ENCODE data around the gene TRAF3IP1. TPM values are rescaled to one million over a fixed set of nuclear protein-coding genes. Genes with fewer than 3 reads are reported as not detected.
A peak's percentile ranks its signal among the peaks of the same experiment; 100 is the strongest.

Gene TRAF3IP1
- total and polyA plus RNA-seq, 2 of the 13 experiments (the other 11 are each of a cell fraction or from before 2014, with no cell fraction given), result 4.1 to 12.9 TPM

GRCh38 chr2:238282861-238283738 lies 37.2 kb upstream of the TRAF3IP1 start:
- FAIRE-seq, result no peak

More at GRCh38 chr2:238282861-238283738, 37.2 kb upstream of the TRAF3IP1 start:
- Histone ChIP-seq H3K9me3 (ENCODE audit: low read length) (no peaks in the 10 kb centered on the region), H3K27ac (ENCODE audit: extremely low read length, insufficient read depth, low read length) (no peak overlapping the region), H3K9ac (ENCODE audit: insufficient read depth, low read depth, low read length) (no peak overlapping the region), H3K79me2 (ENCODE audit: insufficient read depth, low read length) (peaks cover 96% of the 10 kb centered on the region), H3K4me1 (ENCODE audit: insufficient read depth, low read length) (peaks cover 71% of the 10 kb centered on the region), H3K27me3 (ENCODE audit: control insufficient read depth in 1 of 2, insufficient read depth in 2 of 2, low read length in 2 of 2) (no peaks in the 10 kb centered on the region; a peak in 1 of 5 replicates), H4K20me1 (ENCODE audit: insufficient read depth, low read length) (peaks cover 17% of the 10 kb centered on the region; the same call in 1 of the 2 replicates), H2AFZ (ENCODE audit: low read length) (no peak overlapping the region), H3K4me2 (ENCODE audit: low read depth, low read length) (no peak overlapping the region), H3K36me3 (replicated peaks in 1 of 2; ENCODE audit: control insufficient read depth in 1 of 2, insufficient read depth in 2 of 2, low read length in 2 of 2) (peaks cover 4 to 13% of the 10 kb centered on the region in 2 experiments; a peak in 1 of 5 replicates), H3K4me3 (replicated peaks in 1 of 3; ENCODE audit: insufficient read depth in 1 of 3, low read depth in 2 of 3, low read length in 3 of 3) (no peak overlapping the region)
- intact Hi-C loops (cut with micrococcal nuclease; ENCODE audit: unreplicated experiment), result no loop called here
- POLR2A ChIA-PET, result interaction anchor here (0.7 to 7.3 kb wide), 2 partner anchors 9 to 19 kb away, joined by 3 to 44 read pairs; no protein-coding TSS in a partner anchor
- ATAC-seq (no peak), DNase-seq (ENCODE audit: low spot score) (no peak)
- in situ Hi-C loops (cut with HindIII; ENCODE audit: extremely low pct_ligation_motif_present, low pct_unique_long_range_greater_than_20kb), result no loop called here
- no TSS peak for BruUV-seq (replicated peaks)
- 97% methylated on average over 13 of the region's 17 CpGs for WGBS (ENCODE audit: low lambda C conversion rate)
- CTCF ChIA-PET (ENCODE audit: low intra/inter-chr PET ratio, low total read pairs), result interaction anchor here (1.4 kb wide), 1 partner anchor 26 kb away, joined by 3 read pairs; no protein-coding TSS in a partner anchor
- TF ChIP-seq ZNF687 (CRISPR knock-in tag; IDR thresholded peaks at IDR 0.05) (peak; percentile 15; the same call in 1 of the 2 replicates), ZNF83 (CRISPR knock-in tag; IDR thresholded peaks at IDR 0.05; ENCODE audit: borderline replicate concordance) (no peak)
